Neural progenitor cell (in vitro differentiated cells): ENCODE data around the gene PDE6A.

Experiments used
- EZH2 ChIP-seq: fragments of 200-600 bp; sonication (generic); IDR thresholded peaks from 2 replicates; pipeline ENCODE4 v1.6.1; 2017; ENCODE audit warnings: antibody characterized with exemption, mild to moderate bottlenecking, moderate library complexity
- EZH2phosphoT487 ChIP-seq: fragments of 200-600 bp; sonication (generic); IDR thresholded peaks from 2 replicates; pipeline ENCODE4 v1.6.1; 2017; ENCODE audit warnings: antibody characterized with exemption
- TF ChIP-seq, protein P1 (sequence below): fragments of 200-600 bp; sonication (generic); IDR thresholded peaks from 2 replicates; pipeline ENCODE4 v1.5.1; 2017; ENCODE audit warnings: antibody characterized with exemption, mild to moderate bottlenecking

GRCh38 chr5:149863830-149864229, 80.8 kb downstream of the PDE6A start:
- TF ChIP-seq EZH2phosphoT487: no peak
- TF ChIP-seq, protein P1, sequence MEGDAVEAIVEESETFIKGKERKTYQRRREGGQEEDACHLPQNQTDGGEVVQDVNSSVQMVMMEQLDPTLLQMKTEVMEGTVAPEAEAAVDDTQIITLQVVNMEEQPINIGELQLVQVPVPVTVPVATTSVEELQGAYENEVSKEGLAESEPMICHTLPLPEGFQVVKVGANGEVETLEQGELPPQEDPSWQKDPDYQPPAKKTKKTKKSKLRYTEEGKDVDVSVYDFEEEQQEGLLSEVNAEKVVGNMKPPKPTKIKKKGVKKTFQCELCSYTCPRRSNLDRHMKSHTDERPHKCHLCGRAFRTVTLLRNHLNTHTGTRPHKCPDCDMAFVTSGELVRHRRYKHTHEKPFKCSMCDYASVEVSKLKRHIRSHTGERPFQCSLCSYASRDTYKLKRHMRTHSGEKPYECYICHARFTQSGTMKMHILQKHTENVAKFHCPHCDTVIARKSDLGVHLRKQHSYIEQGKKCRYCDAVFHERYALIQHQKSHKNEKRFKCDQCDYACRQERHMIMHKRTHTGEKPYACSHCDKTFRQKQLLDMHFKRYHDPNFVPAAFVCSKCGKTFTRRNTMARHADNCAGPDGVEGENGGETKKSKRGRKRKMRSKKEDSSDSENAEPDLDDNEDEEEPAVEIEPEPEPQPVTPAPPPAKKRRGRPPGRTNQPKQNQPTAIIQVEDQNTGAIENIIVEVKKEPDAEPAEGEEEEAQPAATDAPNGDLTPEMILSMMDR: no peak
- no peak for TF ChIP-seq EZH2
